Activated CD4-positive, alpha-beta memory T cell treated with anti-CD3 and anti-CD28 coated beads, Interleukin-2, amount 10 ng/mL, durations not matched to agents 7 days and 5 days (primary cell): ENCODE data around the gene RPS15A. TPM values are rescaled to one million over a fixed set of nuclear protein-coding genes. Genes with fewer than 3 reads are reported as not detected.

Experiments used
- CTCF ChIA-PET: fragments of 350-600 bp; sonication (Branson Sonifier 250); formaldehyde crosslinking; loops from one replicate; lab custom pipeline; 2021; ENCODE audit warnings: antibody characterized with exemption, inconsistent platforms; lab: Charles Lee
- POLR2A ChIA-PET: fragments of 350-600 bp; sonication (Branson Sonifier 250); formaldehyde crosslinking; loops from one replicate; lab custom pipeline; 2021; ENCODE audit warnings: antibody characterized with exemption; lab: Charles Lee
- DNase-seq: peaks from one replicate; pipeline ENCODE4 v3.0.0-alpha.2; 2020
- H3K27ac Mint-ChIP-seq: one replicate; pipeline ENCODE4 v1.8.0; 2021; ENCODE audit warnings: mild to moderate bottlenecking, mixed read lengths
- H3K27me3 Mint-ChIP-seq: one replicate; pipeline ENCODE4 v1.8.0; 2021; ENCODE audit warnings: mixed read lengths
- H3K36me3 Mint-ChIP-seq: one replicate; pipeline ENCODE4 v1.8.0; 2021; ENCODE audit warnings: low read depth, mixed read lengths
- H3K4me1 Mint-ChIP-seq: one replicate; pipeline ENCODE4 v1.8.0; 2021; ENCODE audit warnings: mixed read lengths
- H3K4me3 Mint-ChIP-seq: one replicate; pipeline ENCODE4 v1.8.0; 2021; ENCODE audit warnings: mild to moderate bottlenecking, mixed read lengths
- H3K9me3 Mint-ChIP-seq: one replicate; pipeline ENCODE4 v1.8.0; 2021; ENCODE audit warnings: mixed read lengths
- total RNA-seq, 2 experiments: library from RNA; stranded (reverse); gene quantifications; one replicate each; pipeline ENCODE4 v1.2.3, GENCODE V29; 2021

RPS15A gene
- total RNA-seq, 2 experiments from 2014 or later, result 1,725 to 1,747 TPM

DNA sequence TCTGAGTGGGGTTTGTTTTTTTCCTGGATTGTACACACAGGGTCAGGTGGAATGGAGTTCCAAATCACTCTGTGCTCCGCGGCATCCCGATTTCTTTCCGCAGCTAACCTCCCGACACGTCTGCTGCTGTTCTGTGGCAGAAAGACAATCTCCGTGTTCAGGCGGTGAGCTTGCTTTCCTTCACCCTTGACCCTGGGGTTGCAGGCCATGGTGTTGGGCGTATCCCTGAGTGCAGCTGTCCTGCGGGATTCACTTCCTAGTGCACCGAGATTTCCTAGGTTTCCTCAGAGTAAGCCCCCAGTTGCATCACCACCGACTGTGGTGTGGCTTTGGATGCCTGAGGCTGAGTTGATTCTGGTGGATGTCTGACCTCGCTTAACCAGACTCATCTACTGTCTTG lies 19.0 kb upstream of the RPS15A start:
- peaks cover 25% of the 10 kb centered on the region for H3K4me1 Mint-ChIP-seq

DNA sequence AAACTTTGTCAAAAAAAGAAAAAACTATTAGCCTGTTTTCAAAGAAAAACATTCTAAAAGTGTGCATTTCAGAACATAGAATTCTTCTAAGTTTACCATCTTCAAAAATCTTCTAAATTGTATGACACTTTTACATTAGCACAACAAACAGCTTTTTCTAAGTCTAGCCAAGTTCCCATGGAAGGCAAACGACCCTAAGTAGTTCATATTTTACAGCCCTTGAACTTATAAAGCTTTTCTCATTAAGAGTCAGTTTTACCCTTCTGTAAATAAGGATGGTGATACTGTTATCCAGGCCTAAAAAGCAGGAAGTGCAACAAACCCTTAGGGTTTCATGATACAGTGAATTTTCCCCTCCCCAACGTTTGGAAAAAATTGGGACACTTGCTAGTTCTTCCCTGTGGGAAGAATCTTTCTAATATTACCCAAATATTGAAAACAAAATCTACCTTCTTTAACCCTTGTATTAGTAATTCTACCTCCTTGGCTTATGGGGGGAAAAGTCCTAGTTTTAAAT lies 15.2 kb upstream of the RPS15A start:
- H3K9me3 Mint-ChIP-seq, result no peaks in the 10 kb centered on the region
- no peaks in the 10 kb centered on the region for H3K27me3 Mint-ChIP-seq
- H3K27ac Mint-ChIP-seq, result peak overlapping the region; percentile 88
- peaks cover 62% of the 10 kb centered on the region for H3K36me3 Mint-ChIP-seq
- POLR2A ChIA-PET, result interaction anchor here (0.8 to 9.1 kb wide), 4 partner anchors 9 to 16 kb away, joined by 3 to 398 read pairs (median 4); partner anchors contain the start of gene RPS15A
- no peak overlapping the region for H3K4me3 Mint-ChIP-seq
- CTCF ChIA-PET, result interaction anchor here (0.7 to 9.0 kb wide), 3 partner anchors 12 to 76 kb away, joined by 3 to 144 read pairs (median 100); partner anchors contain the start of gene RPS15A
- peaks cover 50% of the 10 kb centered on the region for H3K4me1 Mint-ChIP-seq
- DNase-seq, result no peak

More for the DNA sequence above, 19.0 kb upstream of the RPS15A start:
- peaks cover 67% of the 10 kb centered on the region for H3K36me3 Mint-ChIP-seq
- no peak for DNase-seq
- ChIA-PET POLR2A (interaction anchor here (1.3 to 3.0 kb wide), 2 partner anchors 8 to 19 kb away, joined by 5 to 9 read pairs; partner anchors contain the start of genes ARL6IP1 and RPS15A), CTCF (interaction anchor here (2.6 kb wide), 1 partner anchor 8 kb away, joined by 6 read pairs; the partner anchor contains the start of gene ARL6IP1)
- no peak overlapping the region for H3K4me3 Mint-ChIP-seq
- H3K27ac Mint-ChIP-seq, result no peak overlapping the region
- H3K27me3 Mint-ChIP-seq, result no peaks in the 10 kb centered on the region
- no peaks in the 10 kb centered on the region for H3K9me3 Mint-ChIP-seq

DNA sequence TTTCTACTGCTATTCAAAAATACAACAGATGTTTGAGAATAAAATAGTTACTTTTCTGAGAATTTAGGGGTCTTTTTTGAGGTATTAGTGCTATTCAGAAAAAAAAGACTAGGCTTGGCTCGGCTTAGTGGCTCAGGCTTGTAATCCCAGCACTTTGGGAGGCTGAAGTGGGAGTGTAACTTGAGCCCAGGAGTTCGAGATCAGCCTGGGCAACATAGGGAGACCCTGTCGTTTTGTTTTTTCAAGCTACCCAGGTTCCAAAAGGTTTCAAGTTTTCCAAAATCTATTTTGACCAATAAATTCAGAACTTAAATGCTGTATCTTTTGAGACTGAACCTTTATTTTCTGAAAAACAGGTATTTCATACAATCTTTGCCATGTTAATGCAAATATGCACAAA lies 14.4 kb upstream of the RPS15A start:
- ChIA-PET POLR2A (interaction anchor here (0.7 to 9.1 kb wide), 10 partner anchors 10 to 121 kb away, joined by 3 to 398 read pairs (median 4); partner anchors contain the start of genes RPS15A and SMG1), CTCF (interaction anchor here (0.6 to 9.0 kb wide), 3 partner anchors 13 to 174 kb away, joined by 4 to 144 read pairs (median 100); partner anchors contain the start of gene RPS15A)
- DNase-seq, result no peak
- Mint-ChIP-seq H3K36me3 (peaks cover 62% of the 10 kb centered on the region), H3K27ac (peak overlapping the region; percentile 88), H3K9me3 (no peaks in the 10 kb centered on the region), H3K4me3 (no peak overlapping the region), H3K27me3 (no peaks in the 10 kb centered on the region), H3K4me1 (peaks cover 58% of the 10 kb centered on the region)

DNA sequence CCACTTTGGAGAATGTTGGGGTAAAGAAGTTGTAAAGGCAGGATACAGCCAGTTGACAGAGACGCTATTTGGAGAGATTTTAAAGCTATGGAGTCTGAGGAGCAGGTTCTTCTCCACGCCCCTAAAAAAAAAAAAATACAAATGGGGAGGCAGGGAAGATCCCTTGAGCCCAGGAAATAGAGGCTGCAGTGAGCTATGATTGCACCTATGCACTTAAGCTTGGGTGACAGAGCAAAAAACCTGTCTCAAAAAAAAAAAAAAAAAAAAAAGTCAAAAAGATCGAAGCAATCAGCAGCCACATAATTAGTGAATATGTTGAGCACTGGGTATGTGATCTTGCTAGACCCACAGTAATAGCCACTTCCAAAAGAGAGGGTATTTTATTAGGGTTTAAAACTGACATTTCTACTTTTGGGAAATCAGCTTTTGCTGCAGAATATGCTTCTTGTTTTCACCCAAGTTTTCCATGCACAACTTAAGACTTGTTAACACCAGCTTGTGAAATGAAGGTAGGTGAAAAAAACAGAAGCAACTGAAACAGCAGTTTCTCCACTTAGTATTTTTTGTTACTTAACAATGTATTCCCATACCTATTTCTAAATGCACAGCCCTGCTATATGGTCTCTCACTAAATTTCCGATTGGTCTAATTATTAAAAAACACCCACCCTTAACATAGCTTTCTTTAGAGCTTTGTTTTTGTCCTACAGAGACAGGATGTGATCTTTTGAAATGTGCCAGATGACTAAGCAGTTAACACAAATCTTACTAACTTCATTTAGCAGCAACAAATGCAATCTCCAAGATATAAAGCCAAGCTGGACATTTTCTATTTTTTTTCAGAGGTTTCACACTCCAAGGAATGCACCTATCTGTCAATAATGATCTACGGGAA lies 13.7 kb upstream of the RPS15A start:
- POLR2A ChIA-PET, result interaction anchor here (0.7 to 9.1 kb wide), 8 partner anchors 12 to 122 kb away, joined by 3 to 398 read pairs (median 4); partner anchors contain the start of genes RPS15A and SMG1
- no peaks in the 10 kb centered on the region for H3K27me3 Mint-ChIP-seq
- peak overlapping the region; percentile 25 for H3K4me3 Mint-ChIP-seq
- CTCF ChIA-PET, result interaction anchor here (0.6 to 9.0 kb wide), 5 partner anchors 14 to 175 kb away, joined by 3 to 144 read pairs (median 4); partner anchors contain the start of gene RPS15A
- no peaks in the 10 kb centered on the region for H3K9me3 Mint-ChIP-seq
- peak overlapping the region; percentile 88 for H3K27ac Mint-ChIP-seq
- peaks cover 61% of the 10 kb centered on the region for H3K36me3 Mint-ChIP-seq
- no peak for DNase-seq
- peaks cover 64% of the 10 kb centered on the region for H3K4me1 Mint-ChIP-seq

GRCh38 chr16:18802767-18803343 lies 12.7 kb upstream of the RPS15A start:
- ChIA-PET POLR2A (interaction anchor here (1.0 to 9.1 kb wide), 5 partner anchors 14 to 51 kb away, joined by 3 to 398 read pairs (median 27); partner anchors contain the start of gene RPS15A), CTCF (interaction anchor here (0.8 to 9.0 kb wide), 6 partner anchors 15 to 128 kb away, joined by 3 to 144 read pairs (median 8); partner anchors contain the start of gene RPS15A)
- no peak for DNase-seq
- peak overlapping the region; percentile 98 for H3K27ac Mint-ChIP-seq
- H3K4me3 Mint-ChIP-seq, result peak overlapping the region; percentile 96
- H3K9me3 Mint-ChIP-seq, result no peaks in the 10 kb centered on the region
- peaks cover 63% of the 10 kb centered on the region for H3K36me3 Mint-ChIP-seq
- no peaks in the 10 kb centered on the region for H3K27me3 Mint-ChIP-seq
- H3K4me1 Mint-ChIP-seq, result peaks cover 74% of the 10 kb centered on the region

GRCh38 chr16:18801145-18801972 lies 11.2 kb upstream of the RPS15A start, which contains the start of gene ARL6IP1:
ARL6IP1 (minus strand) TSS chr16:18801549; CDS start chr16:18801466, 83 bp downstream.
- peak; percentile 99 for DNase-seq
- Mint-ChIP-seq H3K27me3 (no peaks in the 10 kb centered on the region), H3K4me1 (peaks cover 81% of the 10 kb centered on the region), H3K4me3 (peak within 1 kb of the TSS; percentile 96), H3K27ac (peak within 1 kb of the TSS; percentile 98), H3K36me3 (peaks cover 65% of the 10 kb centered on the region), H3K9me3 (no peaks in the 10 kb centered on the region)
- ChIA-PET CTCF (interaction anchor here (0.6 to 9.0 kb wide), 21 partner anchors 8 to 318 kb away, joined by 3 to 144 read pairs (median 5); partner anchors contain the start of gene RPS15A), POLR2A (interaction anchor here (0.6 to 9.1 kb wide), 24 partner anchors 8 to 1432 kb away, joined by 3 to 398 read pairs (median 5); partner anchors contain the start of genes COQ7, RPS15A, SMG1 and VPS35L)

- no peaks in the 10 kb centered on the region for H3K27me3 Mint-ChIP-seq
- DNase-seq, result no peak
- H3K36me3 Mint-ChIP-seq, result peaks cover 65% of the 10 kb centered on the region
- no peaks in the 10 kb centered on the region for H3K9me3 Mint-ChIP-seq
- ChIA-PET CTCF (interaction anchor here (0.6 to 9.0 kb wide), 10 partner anchors 10 to 319 kb away, joined by 3 to 144 read pairs (median 8); partner anchors contain the start of gene RPS15A), POLR2A (interaction anchor here (1.4 to 9.1 kb wide), 8 partner anchors 9 to 267 kb away, joined by 4 to 398 read pairs (median 24); partner anchors contain the start of genes COQ7, RPS15A and SMG1)
- H3K4me3 Mint-ChIP-seq, result peak overlapping the region; percentile 96
- H3K4me1 Mint-ChIP-seq, result peaks cover 79% of the 10 kb centered on the region
- H3K27ac Mint-ChIP-seq, result peak overlapping the region; percentile 98
Observed at GRCh38 chr16:18800775-18801144, 10.6 kb upstream of the RPS15A start.

DNA sequence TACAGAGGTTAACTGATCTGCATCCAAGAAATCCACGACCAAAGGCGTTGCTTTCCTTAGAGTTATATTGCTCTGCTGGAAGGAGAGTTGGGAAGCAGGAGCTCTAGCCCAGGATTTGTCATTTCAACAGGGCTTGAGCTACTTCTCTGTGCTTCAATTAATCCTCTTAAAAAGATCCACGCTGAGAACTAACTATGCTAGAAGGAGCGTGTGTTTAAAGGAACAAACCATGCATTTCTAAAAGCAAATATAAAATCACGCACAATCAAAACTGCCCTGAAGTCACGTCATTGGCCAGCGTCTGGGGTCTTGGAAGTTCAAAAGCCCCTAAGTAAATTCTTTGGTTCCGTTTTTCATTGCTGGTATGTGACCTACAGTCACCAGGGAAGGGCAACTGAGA lies 10.2 kb upstream of the RPS15A start:
- Mint-ChIP-seq H3K9me3 (no peaks in the 10 kb centered on the region), H3K4me3 (peak overlapping the region; percentile 96), H3K36me3 (peaks cover 67% of the 10 kb centered on the region), H3K27ac (peak overlapping the region; percentile 98), H3K4me1 (peaks cover 75% of the 10 kb centered on the region), H3K27me3 (no peaks in the 10 kb centered on the region)
- POLR2A ChIA-PET, result interaction anchor here (0.9 to 9.1 kb wide), 8 partner anchors 9 to 136 kb away, joined by 3 to 398 read pairs (median 24); partner anchors contain the start of genes RPS15A and SMG1
- no peak for DNase-seq
- CTCF ChIA-PET, result interaction anchor here (1.7 to 9.0 kb wide), 4 partner anchors 12 to 170 kb away, joined by 14 to 144 read pairs (median 62); partner anchors contain the start of gene RPS15A

DNA sequence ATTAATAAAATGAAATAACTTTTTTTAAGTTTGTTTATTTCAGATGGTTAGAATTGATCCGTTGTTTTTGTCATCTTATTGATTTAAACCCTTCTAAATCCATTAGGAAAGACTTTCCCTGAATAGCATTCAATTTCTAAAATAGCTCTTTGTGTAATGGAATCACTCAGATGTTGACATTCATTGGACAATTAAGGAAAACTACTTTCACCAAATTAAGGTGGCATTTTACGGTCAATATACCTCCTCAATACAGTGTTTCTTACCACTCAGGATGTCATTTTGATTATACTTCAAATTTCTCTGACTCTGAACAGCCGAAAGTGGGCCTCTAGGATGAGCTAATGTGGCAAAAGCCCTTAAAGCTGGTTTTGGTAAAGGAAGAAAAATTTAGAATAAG lies 9.4 kb upstream of the RPS15A start:
- ChIA-PET CTCF (interaction anchor here (1.0 to 9.0 kb wide), 2 partner anchors 9 to 11 kb away, joined by 3 to 144 read pairs; partner anchors contain the start of gene RPS15A), POLR2A (interaction anchor here (0.8 to 9.1 kb wide), 5 partner anchors 10 to 137 kb away, joined by 3 to 398 read pairs (median 27); partner anchors contain the start of genes RPS15A and SMG1)
- no peak for DNase-seq
- Mint-ChIP-seq H3K27ac (peak overlapping the region; percentile 98), H3K36me3 (peaks cover 72% of the 10 kb centered on the region), H3K4me1 (peaks cover 67% of the 10 kb centered on the region), H3K27me3 (no peaks in the 10 kb centered on the region), H3K9me3 (no peaks in the 10 kb centered on the region), H3K4me3 (peak overlapping the region; percentile 96)

DNA sequence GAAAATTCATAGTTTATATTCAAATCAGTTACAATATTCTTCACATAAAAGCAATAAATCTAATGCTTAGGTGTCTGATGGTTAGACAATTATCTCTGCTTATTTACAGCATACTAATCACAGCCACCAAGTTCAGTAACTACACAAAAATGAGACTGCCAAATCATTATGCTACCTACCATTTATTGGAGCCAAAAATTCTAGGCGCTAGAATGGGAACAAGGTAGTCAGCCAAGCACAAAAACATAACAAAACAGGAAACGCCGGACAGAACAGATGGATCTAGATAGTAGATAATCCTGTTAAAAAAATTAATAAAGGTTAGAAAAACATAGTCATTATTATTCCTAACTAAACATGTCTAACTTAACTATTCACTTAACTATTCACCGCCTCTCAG lies 7.6 kb upstream of the RPS15A start:
- H3K4me1 Mint-ChIP-seq, result peaks cover 60% of the 10 kb centered on the region
- ChIA-PET POLR2A (interaction anchor here (9.1 kb wide), 1 partner anchor 8 kb away, joined by 398 read pairs; the partner anchor contains the start of gene RPS15A), CTCF (interaction anchor here (9.0 kb wide), 1 partner anchor 10 kb away, joined by 144 read pairs; the partner anchor contains the start of gene RPS15A)
- H3K27me3 Mint-ChIP-seq, result no peaks in the 10 kb centered on the region
- no peak overlapping the region for H3K4me3 Mint-ChIP-seq
- peaks cover 81% of the 10 kb centered on the region for H3K36me3 Mint-ChIP-seq
- no peak for DNase-seq
- no peak overlapping the region for H3K27ac Mint-ChIP-seq
- H3K9me3 Mint-ChIP-seq, result no peaks in the 10 kb centered on the region

- POLR2A ChIA-PET, result interaction anchor here (13.9 kb wide), 1 partner anchor 6 kb away, joined by 398 read pairs; the partner anchor contains the start of gene ARL6IP1
- peaks cover 90% of the 10 kb centered on the region for H3K36me3 Mint-ChIP-seq
- CTCF ChIA-PET, result no interaction called here
Observed at GRCh38 chr16:18796377-18796776, 6.2 kb upstream of the RPS15A start.

More at GRCh38 chr16:18796377-18796776, 6.2 kb upstream of the RPS15A start:
- no peak for DNase-seq
- Mint-ChIP-seq H3K27me3 (no peaks in the 10 kb centered on the region), H3K9me3 (no peaks in the 10 kb centered on the region), H3K4me1 (peaks cover 55% of the 10 kb centered on the region), H3K27ac (no peak overlapping the region), H3K4me3 (no peak overlapping the region)
